HuH-7 (cell line): ENCODE measurements around the gene FOXP1.
A peak's percentile ranks its signal among the peaks of the same experiment; 100 is the strongest.
"Not testable (repeated sequence)": the region's sequence is repeated elsewhere in the genome, so short reads cannot be mapped to it uniquely, and the experiment has no call there.

Experiments used
- DNase-seq: peaks from one replicate; pipeline ENCODE4 v3.0.0; 2011; ENCODE audit warnings: low spot score

The FOXP1 gene

DNA sequence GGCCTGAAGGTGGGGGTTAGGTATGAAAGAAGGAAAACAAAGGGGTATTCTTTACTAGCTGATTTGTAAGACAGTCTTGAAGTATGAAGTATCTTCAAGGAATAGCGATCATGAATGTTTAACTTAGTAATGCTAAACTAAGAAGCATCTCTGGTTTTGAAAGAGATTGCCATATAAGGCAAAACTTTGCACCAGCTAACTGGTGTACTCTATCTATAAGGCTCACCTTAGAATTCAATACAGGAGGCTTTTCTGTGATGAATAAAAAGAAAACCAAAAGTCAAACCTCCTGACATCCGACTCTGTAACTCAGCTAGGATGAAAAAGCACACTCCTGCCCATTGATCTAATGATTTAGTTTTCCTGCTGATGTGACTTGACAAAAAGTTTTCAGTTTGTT lies 54.7 kb downstream of the FOXP1 start:
- no peak for DNase-seq

GRCh38 chr3:71526448-71526847 lies 57.1 kb downstream of the FOXP1 start:
- DNase-seq: not testable (repeated sequence)

- no peak for DNase-seq
Measured at GRCh38 chr3:71525391-71525790, 58.1 kb downstream of the FOXP1 start.

DNA sequence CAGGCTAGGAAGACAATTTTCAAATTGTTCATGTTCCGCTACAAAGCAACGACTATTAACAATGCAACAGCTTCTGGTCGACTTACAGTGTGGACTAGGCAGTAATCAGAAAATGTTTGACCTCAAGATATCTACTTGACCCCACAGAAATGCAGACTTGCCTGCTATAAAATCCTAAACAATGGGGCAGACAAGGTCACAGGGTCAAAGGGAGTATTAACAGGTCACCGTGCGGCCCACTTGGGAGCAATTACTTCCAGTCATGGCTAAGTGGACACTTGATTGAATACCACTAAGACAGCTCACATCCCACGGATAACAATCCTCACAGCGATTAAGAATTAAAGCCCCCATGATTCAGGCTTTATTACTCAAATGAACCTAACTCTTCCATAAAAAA lies 58.9 kb downstream of the FOXP1 start:
- DNase-seq: no peak

GRCh38 chr3:71523628-71524027 lies 59.9 kb downstream of the FOXP1 start:
- DNase-seq: no peak

DNA sequence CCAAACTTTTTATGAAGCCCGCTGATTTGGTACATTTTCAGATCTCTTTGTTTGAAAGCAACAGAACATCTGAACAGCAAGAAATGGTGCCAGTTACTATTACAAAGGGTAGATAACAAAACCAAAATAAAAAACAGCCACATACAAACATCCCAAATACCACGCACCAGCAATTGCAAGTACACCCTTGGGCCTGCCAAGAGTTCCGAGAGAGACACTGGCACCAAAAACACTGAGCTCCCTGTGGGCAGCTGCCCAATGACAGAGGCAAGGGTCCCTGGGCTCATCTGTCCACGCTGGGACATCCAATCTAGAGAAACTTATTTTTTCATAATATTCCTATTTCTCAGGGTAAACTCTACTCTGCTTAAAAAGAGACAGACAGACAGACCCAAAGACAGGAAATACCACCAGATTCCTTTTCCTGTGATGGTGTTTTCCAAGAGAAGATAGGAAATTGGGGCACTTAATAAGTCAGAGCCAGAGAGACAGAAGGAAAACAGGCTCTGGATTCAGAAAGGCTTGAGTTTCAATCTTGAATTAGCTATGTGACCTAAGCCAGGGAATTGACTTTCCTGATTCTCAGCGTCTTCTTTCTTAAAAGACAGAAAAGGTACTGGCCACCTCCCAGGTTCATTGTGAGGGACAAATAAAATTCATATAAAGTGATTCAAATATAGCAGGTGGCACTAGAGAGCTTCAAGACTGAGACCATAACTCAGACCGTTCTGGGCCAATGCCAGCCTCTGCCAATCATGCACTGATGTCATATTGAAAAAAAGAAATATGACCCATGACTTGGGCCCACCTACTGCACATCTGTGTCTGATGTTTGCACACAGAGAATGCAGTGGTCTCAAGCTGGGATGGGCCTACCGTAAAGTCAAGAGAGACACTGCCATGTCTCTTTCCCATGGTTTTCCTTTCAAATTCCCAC lies 61.3 kb downstream of the FOXP1 start:
- DNase-seq: no peak

GRCh38 chr3:71521021-71521352 lies 62.5 kb downstream of the FOXP1 start:
- no peak for DNase-seq

DNA sequence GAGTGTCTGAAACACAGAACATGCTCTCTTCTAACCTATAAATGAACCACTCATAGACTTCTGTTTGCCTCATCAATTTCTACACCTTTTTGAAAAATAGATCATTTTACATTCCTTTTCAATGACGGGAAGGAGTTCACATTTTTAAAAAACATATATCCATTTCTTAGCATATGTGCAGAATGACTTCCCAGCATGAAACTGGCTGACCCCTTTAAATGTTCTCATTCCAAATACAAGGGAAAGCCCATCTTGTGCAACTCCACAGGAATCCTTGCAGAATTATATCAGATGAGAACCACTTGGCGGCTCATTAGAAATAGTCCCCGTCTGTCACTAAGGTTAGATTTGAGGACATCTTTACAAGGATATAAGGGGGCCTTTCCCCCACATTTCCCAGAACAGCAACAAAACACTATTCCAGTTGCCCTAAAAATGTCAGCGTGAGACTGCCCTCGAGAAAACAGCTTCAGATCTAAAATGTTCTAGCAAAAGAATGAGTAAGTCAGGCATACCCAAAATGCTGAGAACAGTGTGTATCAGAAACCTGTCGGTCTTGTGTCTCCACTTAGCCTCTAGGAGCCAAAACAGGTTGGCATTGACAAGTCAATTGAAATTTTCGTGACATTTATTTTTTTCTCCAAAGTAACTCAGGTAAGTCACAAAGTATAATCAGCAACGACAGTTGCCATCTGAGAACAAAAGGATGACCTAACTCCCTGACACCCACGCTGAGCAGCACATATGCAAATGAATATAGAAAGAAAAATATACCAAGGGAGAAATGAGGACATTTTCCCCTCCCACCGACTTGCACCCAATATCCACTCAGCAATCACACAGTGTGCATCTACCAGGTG lies 63.1 kb downstream of the FOXP1 start:
- DNase-seq: no peak

GRCh38 chr3:71518089-71518488 lies 65.4 kb downstream of the FOXP1 start:
- DNase-seq: no peak

DNA sequence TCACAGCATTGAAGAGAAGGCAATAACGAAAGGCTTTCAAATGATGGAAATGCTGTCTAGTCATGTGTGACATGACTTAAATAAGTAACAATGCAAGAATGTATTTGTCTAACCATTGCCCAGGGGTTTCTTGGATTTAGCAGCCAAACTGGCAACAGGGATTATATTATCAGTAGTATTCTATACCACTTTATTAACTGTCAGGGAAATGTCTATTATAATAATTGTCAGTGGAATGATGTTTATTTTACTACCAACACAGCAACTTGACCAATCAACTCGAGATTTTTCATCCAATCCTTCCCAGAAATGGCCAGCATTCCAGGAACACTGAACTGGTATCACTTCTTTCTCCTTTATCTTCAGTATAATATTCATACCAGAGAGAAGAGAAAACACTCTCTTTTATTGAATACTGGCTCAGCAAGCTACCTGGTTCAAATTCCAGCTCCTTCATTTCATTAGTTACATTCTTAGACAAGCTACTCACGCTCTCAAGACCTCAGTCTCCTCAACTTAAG lies 66.2 kb downstream of the FOXP1 start:
- no peak for DNase-seq

GRCh38 chr3:71515636-71516365 lies 67.7 kb downstream of the FOXP1 start:
- DNase-seq: no peak

DNA sequence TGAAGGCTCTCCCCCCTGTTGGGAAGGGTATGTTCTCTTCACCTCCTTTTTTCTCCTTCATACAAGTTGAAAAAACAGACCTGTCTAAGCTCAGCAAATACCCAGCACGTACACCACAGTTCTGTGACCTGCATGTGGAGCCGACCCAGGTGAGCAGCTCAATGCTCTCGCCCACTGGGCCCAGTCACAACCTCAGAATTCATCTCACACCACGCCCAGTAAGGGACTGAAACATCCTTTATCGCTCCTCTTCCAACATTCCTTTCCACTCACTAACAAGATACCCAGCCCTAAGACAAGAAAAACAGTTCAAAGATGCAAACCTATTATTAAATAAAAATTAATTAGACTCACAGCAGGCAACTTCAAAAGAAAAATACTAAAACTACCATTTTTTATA lies 68.9 kb downstream of the FOXP1 start:
- DNase-seq: no peak

DNA sequence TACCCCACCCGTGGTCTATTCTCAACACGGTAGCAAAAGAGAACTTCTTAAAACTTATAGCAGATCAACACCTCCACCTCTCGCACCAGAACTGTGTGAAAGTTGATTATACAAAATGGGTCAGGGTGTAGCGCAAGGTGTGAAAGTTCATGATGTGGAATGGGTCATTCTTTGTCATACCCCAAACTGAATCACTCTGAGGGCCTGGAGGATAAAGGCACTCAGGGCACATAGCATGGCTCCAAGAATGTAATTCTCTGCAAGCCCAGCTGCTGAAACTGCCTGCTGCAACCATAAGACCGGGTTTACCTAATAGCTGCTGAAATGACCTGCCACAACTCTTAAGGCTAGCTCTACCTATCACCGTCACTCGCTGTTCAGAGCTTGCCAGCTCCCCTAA lies 70.0 kb downstream of the FOXP1 start:
- DNase-seq: no peak

GRCh38 chr3:71513081-71513480 lies 70.4 kb downstream of the FOXP1 start:
- no peak for DNase-seq

DNA sequence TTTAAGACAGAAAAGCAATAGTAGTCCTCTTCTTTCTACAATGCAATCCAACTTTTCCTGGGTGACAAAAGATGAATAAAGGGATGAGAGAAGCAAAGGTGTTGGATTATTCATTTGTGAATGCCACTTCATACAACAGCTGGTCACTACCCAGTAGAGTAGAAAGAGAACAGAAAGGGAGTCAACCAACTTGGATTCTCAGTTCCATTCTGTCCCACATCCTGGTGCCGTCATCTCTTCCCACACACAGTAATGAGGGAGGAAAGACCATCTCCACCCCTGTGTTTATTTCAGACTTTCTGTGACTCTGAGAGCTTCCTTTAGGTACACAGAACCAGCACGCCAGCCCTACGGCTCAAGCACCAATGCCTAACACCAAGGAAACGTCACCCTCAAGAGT lies 71.0 kb downstream of the FOXP1 start:
- DNase-seq: no peak

GRCh38 chr3:71512000-71512399 lies 71.5 kb downstream of the FOXP1 start:
- peak; percentile 13 for DNase-seq

DNA sequence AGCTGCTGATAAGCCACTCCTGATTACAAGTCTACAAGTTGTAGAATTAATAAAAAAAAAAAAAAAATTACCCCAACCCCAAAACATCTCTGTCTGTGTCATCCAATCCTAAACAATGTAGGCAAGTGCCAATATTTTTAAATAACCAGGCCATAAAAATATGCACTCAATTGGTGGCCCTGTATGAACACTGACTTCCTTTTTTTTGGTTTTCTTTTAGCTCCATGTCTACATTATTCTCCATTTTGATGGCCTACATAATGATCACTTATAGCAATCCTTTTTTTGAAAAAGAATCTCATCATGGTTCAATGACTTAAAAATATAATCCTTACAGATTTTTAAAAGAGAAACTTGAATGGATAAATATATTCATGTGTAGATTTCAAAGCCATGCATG lies 72.1 kb downstream of the FOXP1 start:
- no peak for DNase-seq

DNA sequence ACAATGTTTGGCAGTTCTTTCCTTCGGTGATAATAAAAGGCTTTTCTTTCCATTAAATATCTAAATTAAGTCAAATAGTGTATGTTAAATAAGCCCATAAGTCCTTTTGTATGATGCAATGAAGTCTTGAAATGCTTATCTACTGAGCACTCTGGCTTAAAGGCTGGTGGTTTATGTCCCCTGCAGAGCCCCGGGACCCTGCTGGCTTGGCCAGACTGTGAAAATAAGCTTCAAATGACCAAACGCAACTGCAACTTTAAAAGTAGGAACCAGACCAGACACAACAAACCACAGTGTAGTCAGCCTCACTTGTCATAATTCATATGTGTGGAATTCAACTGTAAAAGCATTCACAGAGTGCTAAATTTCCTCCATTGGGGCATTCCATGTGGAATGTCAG lies 72.5 kb downstream of the FOXP1 start:
- no peak for DNase-seq

DNA sequence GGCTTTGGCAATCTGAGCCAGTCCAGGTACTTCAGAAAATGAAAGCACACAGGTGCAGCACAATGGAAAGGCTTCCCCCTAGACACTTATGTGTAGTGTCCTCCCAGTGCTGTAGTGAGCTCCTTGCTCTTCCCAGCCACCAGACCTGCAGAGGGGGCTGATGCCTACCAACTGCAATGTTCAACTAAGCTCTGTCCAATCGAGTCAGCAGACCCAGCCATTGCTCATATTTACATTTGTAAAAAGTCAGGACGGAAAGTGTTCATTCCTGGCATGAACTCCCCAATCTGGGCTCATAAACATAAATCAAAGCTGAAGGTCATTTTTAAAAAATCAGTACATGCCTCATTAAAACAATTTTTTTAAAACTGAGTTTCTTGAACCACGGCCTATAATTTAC lies 73.0 kb downstream of the FOXP1 start:
- DNase-seq: peak; percentile 12

DNA sequence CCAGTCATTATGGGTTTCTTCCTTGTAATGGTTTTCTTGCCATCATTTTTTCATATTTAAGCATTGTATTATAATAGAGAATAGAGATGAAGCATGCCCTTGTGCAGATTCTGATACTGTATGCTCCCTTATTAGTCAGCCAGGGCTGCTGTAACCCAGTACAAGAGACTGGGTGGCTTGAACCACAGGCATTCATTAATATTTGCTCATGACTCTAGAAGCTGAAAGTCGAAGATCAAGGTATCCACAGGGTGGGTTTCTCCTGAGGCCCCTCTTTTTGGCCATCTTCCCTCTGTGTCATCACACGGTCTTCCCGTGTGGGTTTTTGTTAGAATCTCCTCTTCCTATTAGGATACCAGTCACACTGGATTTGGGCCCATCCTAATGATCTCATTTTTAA lies 74.5 kb downstream of the FOXP1 start:
- DNase-seq: no peak

- no peak for DNase-seq
Measured at GRCh38 chr3:71505767-71506350, 77.7 kb downstream of the FOXP1 start.
